Measurements from ENCODE around the gene PPP1R14D.

- no peak for TF ChIP-seq CTCF (IDR thresholded peaks at IDR 0.05; ENCODE audit: low read depth, low read length, poor library complexity, severe bottlenecking)
- TF ChIP-seq EZH2phosphoT487 (IDR thresholded peaks at IDR 0.05; ENCODE audit: borderline replicate concordance, low read length), result no peak
Observed at GRCh38 chr15:40793216-40793989, 35.1 kb downstream of the PPP1R14D start.

All from DOHH2 (cell line).